Suprapubic skin (tissue), 4 donors: Measurements from ENCODE around the gene SDC1. TPM values are rescaled to one million over a fixed set of nuclear protein-coding genes. Genes with fewer than 3 reads are reported as not detected.

Experiments used
- DNase-seq, 2 donors: peaks; one replicate each; pipeline ENCODE4 v3.0.0-alpha.2; 2019; ENCODE audit warnings: low spot score in 2 of 2
- H3K27ac ChIP-seq: fragments of 200-600 bp; sonication (generic); one replicate; pipeline ENCODE4 v1.5.1; 2019
- H3K27me3 ChIP-seq: fragments of 200-600 bp; sonication (generic); one replicate; pipeline ENCODE4 v1.5.1; 2019
- H3K36me3 ChIP-seq: fragments of 200-600 bp; sonication (generic); one replicate; pipeline ENCODE4 v1.5.1; 2019
- H3K4me1 ChIP-seq: fragments of 200-600 bp; sonication (generic); one replicate; pipeline ENCODE4 v1.5.1; 2019
- H3K4me3 ChIP-seq: fragments of 200-600 bp; sonication (generic); one replicate; pipeline ENCODE4 v1.5.1; 2019; ENCODE audit warnings: mild to moderate bottlenecking
- H3K9me3 ChIP-seq: fragments of 200-600 bp; sonication (generic); one replicate; pipeline ENCODE4 v1.5.1; 2019
- EP300 ChIP-seq: sonication (generic); formaldehyde crosslinking; IDR thresholded peaks from one replicate; pipeline ENCODE4 v1.6.1; 2017; ENCODE audit warnings: antibody characterized with exemption
- POLR2A ChIP-seq, 2 donors: fragments of 450-650 bp; IDR thresholded peaks; one replicate each; pipeline ENCODE4 v1.6.1; 2017; ENCODE audit warnings: antibody characterized with exemption in 2 of 2, mild to moderate bottlenecking in 2 of 2, moderate library complexity in 2 of 2
- POLR2AphosphoS5 ChIP-seq, 3 donors: sonication (generic); formaldehyde crosslinking; IDR thresholded peaks; one replicate each; pipeline ENCODE4 v1.6.1; 2017; ENCODE audit warnings: antibody characterized with exemption in 3 of 3
- WGBS: methylation state at CpG from one replicate; pipeline ENCODE4 v1.1.5; 2018; 5-methylcytosine and 5-hydroxymethylcytosine counted together
- total RNA-seq, 4 donors: library from RNA; depleted of rRNA; stranded (reverse); fragments of >200 nt; gene quantifications; one replicate each; pipeline ENCODE4 v1.1.0, GENCODE V29; 2016
- TF ChIP-seq, protein P1 (sequence below), 2 donors: fragments of 200-600 bp in 1 of 2; fragments of 450-650 bp in 1 of 2; sonication (generic) in 1 of 2; IDR thresholded peaks; one replicate each; pipeline ENCODE4 v1.5.1; 2016 to 2019; ENCODE audit warnings: antibody characterized with exemption in 2 of 2, mild to moderate bottlenecking in 1 of 2, moderate library complexity in 1 of 2

SDC1 gene
- total RNA-seq, 4 donors from 2014 or later = 258 to 892 (median 636) TPM

DNA sequence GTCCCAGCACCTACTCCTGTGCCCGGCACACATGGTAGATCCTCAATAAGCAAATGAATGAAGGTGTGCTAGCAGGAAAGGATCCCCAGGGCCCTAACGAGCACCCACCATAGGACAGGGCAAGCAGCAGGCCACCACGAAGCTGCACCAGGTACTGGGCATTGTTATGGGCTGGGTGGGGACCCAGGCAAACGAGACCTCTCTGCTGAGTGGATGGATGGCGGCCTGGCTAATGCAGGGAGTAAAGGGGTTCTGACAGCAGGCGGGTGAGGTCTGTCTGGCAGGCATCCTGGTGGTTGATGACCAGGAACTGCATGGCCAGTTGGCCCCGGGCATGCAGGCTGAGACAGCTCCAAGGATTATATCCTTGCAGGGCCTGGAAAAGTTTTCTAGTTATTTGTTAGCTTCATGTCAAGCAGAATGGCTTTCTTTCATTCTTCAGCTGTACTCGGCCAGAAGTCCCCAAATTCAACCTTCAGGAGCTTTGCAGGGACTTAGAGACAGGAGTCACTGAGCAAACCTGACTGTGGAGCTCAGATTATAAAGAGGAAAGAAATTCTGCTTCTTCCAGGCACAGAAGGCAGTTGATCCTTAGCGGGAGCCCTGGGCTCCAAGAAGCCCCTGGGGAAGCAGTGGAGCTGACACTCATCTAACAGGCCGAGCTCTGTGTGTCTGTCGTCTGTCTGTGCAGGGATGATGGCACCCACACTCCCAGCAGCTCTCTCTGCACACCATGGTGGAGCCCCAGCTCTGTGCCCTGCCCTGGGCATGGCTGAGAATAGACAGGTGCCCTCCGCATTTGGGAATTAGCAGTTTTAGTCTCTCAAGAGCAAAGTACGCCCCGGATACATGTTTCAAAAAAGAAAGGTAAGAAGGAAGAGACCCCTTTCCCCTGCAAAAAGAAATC, 51.2 kb downstream of the SDC1 start:
- peaks cover 47% of the 10 kb centered on the region for H3K4me1 ChIP-seq
- DNase-seq = peak in 1 of 2 donors; percentile 51

DNA sequence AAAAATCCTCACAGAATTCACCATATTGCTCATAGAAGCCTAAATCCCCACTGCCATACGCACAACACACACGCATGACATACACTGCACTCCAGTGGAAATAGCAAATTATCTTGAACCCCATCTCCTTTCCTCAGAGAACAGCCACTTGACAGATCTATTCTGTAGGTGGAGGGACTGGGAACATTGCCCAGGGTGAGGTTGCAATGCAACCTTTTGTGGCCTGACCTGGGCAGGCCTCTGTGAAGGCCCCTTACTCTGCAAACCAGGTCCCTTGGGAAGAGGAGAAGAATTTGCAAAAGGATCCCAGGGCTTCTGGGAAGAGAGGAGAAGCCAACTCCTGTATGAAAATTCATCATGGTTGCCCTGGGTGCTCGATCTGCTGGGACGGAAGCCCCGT, 51.9 kb downstream of the SDC1 start:
- Histone ChIP-seq H3K36me3 (no peaks in the 10 kb centered on the region), H3K27me3 (no peaks in the 10 kb centered on the region), H3K27ac (peak overlapping the region; percentile 74), H3K4me3 (no peak overlapping the region), H3K4me1 (peaks cover 43% of the 10 kb centered on the region), H3K9me3 (no peaks in the 10 kb centered on the region)
- no peak for DNase-seq
- TF ChIP-seq POLR2A (IDR thresholded peaks at IDR 0.05) (no peak), POLR2AphosphoS5 (IDR thresholded peaks at IDR 0.05) (no peak), EP300 (no peak)
- TF ChIP-seq, protein P1, sequence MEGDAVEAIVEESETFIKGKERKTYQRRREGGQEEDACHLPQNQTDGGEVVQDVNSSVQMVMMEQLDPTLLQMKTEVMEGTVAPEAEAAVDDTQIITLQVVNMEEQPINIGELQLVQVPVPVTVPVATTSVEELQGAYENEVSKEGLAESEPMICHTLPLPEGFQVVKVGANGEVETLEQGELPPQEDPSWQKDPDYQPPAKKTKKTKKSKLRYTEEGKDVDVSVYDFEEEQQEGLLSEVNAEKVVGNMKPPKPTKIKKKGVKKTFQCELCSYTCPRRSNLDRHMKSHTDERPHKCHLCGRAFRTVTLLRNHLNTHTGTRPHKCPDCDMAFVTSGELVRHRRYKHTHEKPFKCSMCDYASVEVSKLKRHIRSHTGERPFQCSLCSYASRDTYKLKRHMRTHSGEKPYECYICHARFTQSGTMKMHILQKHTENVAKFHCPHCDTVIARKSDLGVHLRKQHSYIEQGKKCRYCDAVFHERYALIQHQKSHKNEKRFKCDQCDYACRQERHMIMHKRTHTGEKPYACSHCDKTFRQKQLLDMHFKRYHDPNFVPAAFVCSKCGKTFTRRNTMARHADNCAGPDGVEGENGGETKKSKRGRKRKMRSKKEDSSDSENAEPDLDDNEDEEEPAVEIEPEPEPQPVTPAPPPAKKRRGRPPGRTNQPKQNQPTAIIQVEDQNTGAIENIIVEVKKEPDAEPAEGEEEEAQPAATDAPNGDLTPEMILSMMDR (IDR thresholded peaks at IDR 0.05) = no peak
- 68% methylated on average over 5 of the region's 5 CpGs for WGBS

More for the DNA sequence above, 51.2 kb downstream of the SDC1 start:
- H3K4me3 ChIP-seq = no peak overlapping the region
- TF ChIP-seq EP300 = no peak
- TF ChIP-seq, protein P1 (IDR thresholded peaks at IDR 0.05) = no peak
- no peak for TF ChIP-seq POLR2AphosphoS5 (IDR thresholded peaks at IDR 0.05)
- no peak for TF ChIP-seq POLR2A (IDR thresholded peaks at IDR 0.05)
- no peaks in the 10 kb centered on the region for H3K36me3 ChIP-seq
- 75% methylated on average over 9 of the region's 14 CpGs for WGBS
- H3K27me3 ChIP-seq = no peaks in the 10 kb centered on the region
- H3K27ac ChIP-seq = no peak overlapping the region
- no peaks in the 10 kb centered on the region for H3K9me3 ChIP-seq

DNA sequence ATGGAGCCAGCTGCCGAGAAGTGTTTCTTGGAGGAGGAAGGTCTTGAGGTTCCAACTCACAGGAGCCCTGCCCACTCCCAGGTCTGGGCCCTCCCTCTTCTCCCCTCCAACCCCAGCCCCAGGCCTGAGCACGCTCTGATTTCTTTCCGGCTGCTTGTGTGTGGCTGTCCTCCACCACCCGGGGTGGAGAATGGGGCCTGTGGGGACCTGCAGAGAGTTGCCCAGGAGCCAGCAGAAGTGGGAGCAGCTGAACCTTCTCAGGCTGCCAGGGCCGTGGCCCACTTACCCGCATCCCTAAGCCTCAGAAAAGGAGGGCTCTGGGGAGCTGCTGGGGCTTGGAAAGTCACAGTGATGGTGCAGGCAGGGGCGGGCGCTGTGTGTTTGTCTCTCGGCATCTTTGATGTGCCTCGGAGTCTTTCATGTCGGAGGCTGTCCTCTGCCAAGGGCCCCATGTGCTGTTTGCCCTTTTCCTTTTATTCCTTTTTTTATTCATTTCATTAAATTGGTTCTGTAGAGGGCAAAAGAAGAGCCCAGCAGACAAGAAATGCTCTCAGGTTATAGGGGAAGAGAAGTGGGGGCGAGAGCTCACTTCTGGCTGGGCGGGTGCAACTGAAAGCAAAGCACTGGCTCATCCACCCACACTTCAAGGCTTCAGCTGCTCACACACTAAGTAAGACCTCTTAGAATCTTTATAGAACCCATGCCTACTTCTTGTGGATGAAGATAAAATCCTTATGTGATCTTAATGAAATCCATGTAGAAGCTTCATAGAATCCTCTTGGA, 52.5 kb downstream of the SDC1 start:
- H3K4me3 ChIP-seq = no peak overlapping the region
- H3K9me3 ChIP-seq = no peaks in the 10 kb centered on the region
- peak overlapping the region; percentile 74 for H3K27ac ChIP-seq
- peaks cover 42% of the 10 kb centered on the region for H3K4me1 ChIP-seq
- no peaks in the 10 kb centered on the region for H3K36me3 ChIP-seq
- no peak for TF ChIP-seq EP300
- TF ChIP-seq, protein P1 (IDR thresholded peaks at IDR 0.05) = no peak
- TF ChIP-seq POLR2AphosphoS5 (IDR thresholded peaks at IDR 0.05) = no peak
- TF ChIP-seq POLR2A (IDR thresholded peaks at IDR 0.05) = no peak
- WGBS = 63% methylated on average over 13 of the region's 13 CpGs
- no peaks in the 10 kb centered on the region for H3K27me3 ChIP-seq
- DNase-seq = peak in 1 of 2 donors; percentile 68

DNA sequence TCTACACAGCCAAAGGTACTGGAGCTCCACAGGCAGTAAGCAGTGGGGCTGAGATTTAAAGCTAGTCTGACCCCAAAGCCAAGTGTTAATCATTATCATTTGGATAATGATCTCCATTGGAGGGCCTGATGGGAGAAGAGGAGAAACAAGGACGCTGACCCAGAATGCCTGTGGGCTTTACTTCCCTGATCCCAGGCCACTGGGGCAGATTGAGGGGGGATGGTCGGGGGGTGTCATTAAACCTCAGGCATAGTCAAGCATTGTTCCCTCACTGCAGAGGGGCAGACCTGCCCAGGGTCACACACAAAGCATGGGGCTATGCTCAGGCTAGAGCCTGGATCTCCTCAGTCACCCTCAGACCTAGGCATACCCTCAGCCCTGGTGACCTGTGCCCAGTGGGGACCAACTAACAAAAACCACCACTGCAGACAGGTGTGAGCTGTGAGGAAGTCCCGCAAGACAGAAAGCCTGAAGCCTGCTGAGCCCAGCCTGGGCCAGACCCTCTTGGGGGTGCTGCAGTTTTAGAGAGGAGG, 53.4 kb downstream of the SDC1 start:
- Histone ChIP-seq H3K4me3 (no peak overlapping the region), H3K4me1 (peaks cover 42% of the 10 kb centered on the region)
- no peak for TF ChIP-seq EP300
- no peak for TF ChIP-seq POLR2A (IDR thresholded peaks at IDR 0.05)
- TF ChIP-seq, protein P1 (IDR thresholded peaks at IDR 0.05) = no peak
- TF ChIP-seq POLR2AphosphoS5 (IDR thresholded peaks at IDR 0.05) = no peak

More for the DNA sequence above, 53.4 kb downstream of the SDC1 start:
- peak; percentile 28 to 29 for DNase-seq
- 93% methylated on average over 3 of the region's 3 CpGs for WGBS
- Histone ChIP-seq H3K27ac (peak overlapping the region; percentile 74), H3K36me3 (no peaks in the 10 kb centered on the region), H3K9me3 (no peaks in the 10 kb centered on the region), H3K27me3 (no peaks in the 10 kb centered on the region)
